ENCODE measurements around the gene KCNE3. TPM values are rescaled to one million over a fixed set of nuclear protein-coding genes. Genes with fewer than 3 reads are reported as not detected.

Gene KCNE3
- total RNA-seq, 1 experiment from 2014 or later: not detected

- CTCF ChIA-PET: no interaction called here
- no TSS peak for BruUV-seq (replicated peaks)
- intact Hi-C loops (cut with micrococcal nuclease): no loop called here
Observed at GRCh38 chr11:74474316-74474715, 7.0 kb upstream of the KCNE3 start.

DNA sequence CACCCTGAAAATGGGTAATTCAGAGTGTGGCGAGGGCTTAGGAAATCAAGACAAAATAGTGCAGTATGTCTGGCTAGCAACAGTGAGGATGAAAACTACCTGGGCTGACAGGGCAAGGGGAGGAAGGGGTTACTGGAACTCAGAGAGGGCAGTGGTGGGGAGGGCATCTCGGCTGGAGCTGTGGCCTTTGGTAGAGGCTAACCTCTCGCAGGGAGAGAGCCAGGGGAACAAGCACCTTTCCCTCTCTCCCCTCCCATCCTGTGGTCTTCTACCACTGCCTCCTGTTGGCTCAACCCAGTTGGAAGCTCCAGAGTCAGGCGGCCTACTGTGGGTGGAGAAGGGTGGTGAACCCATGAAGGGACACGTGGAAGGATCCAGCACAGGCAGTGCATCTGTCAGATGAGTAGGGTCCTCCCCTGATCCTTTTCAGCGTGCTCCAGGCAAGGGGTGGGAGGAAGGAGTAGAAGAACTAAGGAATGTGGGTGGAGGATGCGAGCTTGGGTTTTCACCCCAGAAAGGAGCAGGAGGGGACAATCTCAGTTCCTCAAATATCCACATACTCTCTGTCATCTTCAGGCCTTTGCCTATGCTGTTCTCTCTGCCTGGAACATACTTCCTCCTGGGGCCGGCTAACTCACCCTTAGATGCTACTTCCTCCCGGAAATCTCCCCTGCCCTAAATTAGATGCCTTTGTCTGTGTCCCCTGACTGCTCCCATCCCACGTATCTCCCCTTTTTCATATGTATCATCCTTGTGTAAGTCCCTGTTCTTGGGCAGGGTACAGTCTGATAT, 6.2 kb upstream of the KCNE3 start:
- intact Hi-C loops (cut with micrococcal nuclease): no loop called here
- no peak for ATAC-seq
- no peaks in the 10 kb centered on the region for H3K79me2 ChIP-seq (ENCODE audit: insufficient read depth, low read length)
- no peak overlapping the region for H3K27ac ChIP-seq (ENCODE audit: low read depth, low read length)
- no peaks in the 10 kb centered on the region for H3K27me3 ChIP-seq (ENCODE audit: insufficient read depth, low read length)
- no peak overlapping the region for H3K4me2 ChIP-seq (ENCODE audit: low read length)
- no peak overlapping the region for H2AFZ ChIP-seq (ENCODE audit: low read depth, low read length, poor library complexity, severe bottlenecking)
- ChIA-PET POLR2A (no interaction called here), CTCF (interaction anchor here (0.7 kb wide), 1 partner anchor 266 kb away, joined by 4 read pairs; no protein-coding TSS in a partner anchor), RAD21 (ENCODE audit: low non-redundant PET in 1 of 2, low total read pairs in 2 of 2, uncharacterized antibody in 2 of 2, unreplicated experiment in 2 of 2) (interaction anchor here in 1 of 2 experiments (0.7 kb wide), 1 partner anchor 19 kb away, joined by 3 read pairs; no protein-coding TSS in a partner anchor)
- no peaks in the 10 kb centered on the region for H4K20me1 ChIP-seq (ENCODE audit: insufficient read depth)
- H3K4me3 ChIP-seq (replicated peaks in 1 of 2; ENCODE audit: low read depth in 1 of 2, low read length in 2 of 2): no peak overlapping the region
- no peaks in the 10 kb centered on the region for H3K4me1 ChIP-seq (ENCODE audit: control insufficient read depth in 1 of 2, insufficient read depth in 2 of 2, low read length in 2 of 2)
- no peaks in the 10 kb centered on the region for H3K36me3 ChIP-seq (ENCODE audit: control insufficient read depth in 1 of 2, insufficient read depth in 2 of 2, low read length in 2 of 2)
- H3K9me3 ChIP-seq (ENCODE audit: control insufficient read depth in 1 of 2, insufficient read depth in 1 of 2, low read depth in 1 of 2, low read length in 2 of 2): no peaks in the 10 kb centered on the region
- no peak overlapping the region for H3K9ac ChIP-seq (ENCODE audit: low read length)
- DNase-seq (ENCODE audit: low read depth, low spot score): no peak
- BruUV-seq (replicated peaks): no TSS peak
- H3K9me2 ChIP-seq (ENCODE audit: insufficient read depth): no peaks in the 10 kb centered on the region
- no peak for TF ChIP-seq EGR1 (IDR thresholded peaks at IDR 0.05; ENCODE audit: low read depth)
- TF ChIP-seq CEBPB (IDR thresholded peaks at IDR 0.05; ENCODE audit: low read depth): no peak
- TF ChIP-seq FOSL1 (IDR thresholded peaks at IDR 0.05; ENCODE audit: low read depth): no peak
- no peak for TF ChIP-seq CTCF (IDR thresholded peaks at IDR 0.05 in 2 of 3, conservative IDR thresholded peaks at IDR 0.05 in 1 of 3; ENCODE audit: borderline replicate concordance in 1 of 3, insufficient read depth in 1 of 3, low read depth in 2 of 3, low read length in 2 of 3)
- TF ChIP-seq SIN3A (IDR thresholded peaks at IDR 0.05; ENCODE audit: low read depth): no peak
- no peak for TF ChIP-seq ZNF274 (IDR thresholded peaks at IDR 0.05; ENCODE audit: low read depth, low read length)
- TF ChIP-seq ZBTB33 (IDR thresholded peaks at IDR 0.05; ENCODE audit: extremely low read depth, insufficient replicate concordance, low read length): no peak
- TF ChIP-seq MAX (IDR thresholded peaks at IDR 0.05): no peak
- TF ChIP-seq SRF (IDR thresholded peaks at IDR 0.05; ENCODE audit: low read depth): no peak
- no peak for TF ChIP-seq POLR2AphosphoS5 (IDR thresholded peaks at IDR 0.05; ENCODE audit: low read depth, low read length)
- no peak for TF ChIP-seq ELF1 (IDR thresholded peaks at IDR 0.05; ENCODE audit: borderline replicate concordance, low read depth)
- TF ChIP-seq SP1 (IDR thresholded peaks at IDR 0.05; ENCODE audit: low read depth): no peak

More at GRCh38 chr11:74474316-74474715, 7.0 kb upstream of the KCNE3 start:
- DNase-seq (ENCODE audit: low read depth, low spot score): no peak
- Histone ChIP-seq H2AFZ (ENCODE audit: low read depth, low read length, poor library complexity, severe bottlenecking) (no peak overlapping the region), H3K27ac (ENCODE audit: low read depth, low read length) (no peak overlapping the region), H3K27me3 (ENCODE audit: insufficient read depth, low read length) (no peaks in the 10 kb centered on the region), H3K9me2 (ENCODE audit: insufficient read depth) (no peaks in the 10 kb centered on the region), H3K36me3 (ENCODE audit: control insufficient read depth in 1 of 2, insufficient read depth in 2 of 2, low read length in 2 of 2) (no peaks in the 10 kb centered on the region), H3K4me3 (replicated peaks in 1 of 2; ENCODE audit: low read depth in 1 of 2, low read length in 2 of 2) (no peak overlapping the region), H3K4me2 (ENCODE audit: low read length) (no peak overlapping the region), H3K9me3 (ENCODE audit: control insufficient read depth in 1 of 2, insufficient read depth in 1 of 2, low read depth in 1 of 2, low read length in 2 of 2) (no peaks in the 10 kb centered on the region), H4K20me1 (ENCODE audit: insufficient read depth) (no peaks in the 10 kb centered on the region), H3K9ac (ENCODE audit: low read length) (no peak overlapping the region), H3K4me1 (ENCODE audit: control insufficient read depth in 1 of 2, insufficient read depth in 2 of 2, low read length in 2 of 2) (no peaks in the 10 kb centered on the region), H3K79me2 (ENCODE audit: insufficient read depth, low read length) (no peaks in the 10 kb centered on the region)
- RAD21 ChIA-PET (ENCODE audit: low non-redundant PET in 1 of 2, low total read pairs in 2 of 2, uncharacterized antibody in 2 of 2, unreplicated experiment in 2 of 2): no interaction called here
- no peak for TF ChIP-seq CEBPB (IDR thresholded peaks at IDR 0.05; ENCODE audit: low read depth)
- ATAC-seq: no peak
- POLR2A ChIA-PET: no interaction called here

Measured in HCT116 (cell line).